Esophagus squamous epithelium (tissue), 4 donors: Measurements from ENCODE around the gene QRICH1.

Experiments
- CTCF ChIP-seq, 6 experiments: fragments of 450-650 bp in 4 of 6; fragments of 200-600 bp in 2 of 6; sonication (generic) in 2 of 6; IDR thresholded peaks; one replicate each; pipeline ENCODE4 v1.5.1; 2016 to 2019; ENCODE audit warnings: antibody characterized with exemption in 6 of 6, mild to moderate bottlenecking in 4 of 6, moderate library complexity in 4 of 6
- POLR2A ChIP-seq, 4 donors: fragments of 450-650 bp; IDR thresholded peaks; one replicate each; pipeline ENCODE4 v1.6.1; 2017; ENCODE audit warnings: antibody characterized with exemption in 4 of 4, mild to moderate bottlenecking in 4 of 4, moderate library complexity in 3 of 4

- TF ChIP-seq CTCF (IDR thresholded peaks at IDR 0.05) (peak in 1 of 6 experiments; percentile 9), POLR2A (IDR thresholded peaks at IDR 0.05) (no peak)
Measured at GRCh38 chr3:49022688-49023171, 71.1 kb downstream of the QRICH1 start.
